Measurements from ENCODE around the gene TRAPPC10.
A peak's percentile ranks its signal among the peaks of the same experiment; 100 is the strongest.

Gene TRAPPC10

GRCh38 chr21:44038063-44038462, 26.0 kb downstream of the TRAPPC10 start:
- no peak for DNase-seq

- DNase-seq: no peak
Observed at GRCh38 chr21:44039828-44040227, 27.7 kb downstream of the TRAPPC10 start.

- no peak for DNase-seq
Observed at GRCh38 chr21:44043613-44044012, 31.5 kb downstream of the TRAPPC10 start.

- DNase-seq: no peak
Observed at GRCh38 chr21:44046734-44047133, 34.6 kb downstream of the TRAPPC10 start.

- DNase-seq: no peak
Observed at GRCh38 chr21:44047996-44048560, 36.0 kb downstream of the TRAPPC10 start.

- DNase-seq: no peak
Observed at GRCh38 chr21:44049182-44049581, 37.1 kb downstream of the TRAPPC10 start.

GRCh38 chr21:44049606-44050005, 37.5 kb downstream of the TRAPPC10 start:
- DNase-seq: no peak

- DNase-seq: no peak
Observed at GRCh38 chr21:44050276-44050675, 38.2 kb downstream of the TRAPPC10 start.

GRCh38 chr21:44051462-44051941, 39.4 kb downstream of the TRAPPC10 start:
- DNase-seq: no peak

GRCh38 chr21:44052071-44052829, 40.1 kb downstream of the TRAPPC10 start:
- no peak for DNase-seq

GRCh38 chr21:44052830-44053226, 40.7 kb downstream of the TRAPPC10 start:
- DNase-seq: no peak

GRCh38 chr21:44053567-44053966, 41.5 kb downstream of the TRAPPC10 start:
- DNase-seq: no peak

- no peak for DNase-seq
Observed at GRCh38 chr21:44054710-44055109, 42.6 kb downstream of the TRAPPC10 start.

GRCh38 chr21:44057055-44057454, 44.9 kb downstream of the TRAPPC10 start:
- DNase-seq: no peak

GRCh38 chr21:44057960-44058651, 46.0 kb downstream of the TRAPPC10 start:
- peak; percentile 75 to 76 for DNase-seq

- no peak for DNase-seq
Observed at GRCh38 chr21:44058652-44058964, 46.5 kb downstream of the TRAPPC10 start.

GRCh38 chr21:44058981-44059380, 46.9 kb downstream of the TRAPPC10 start:
- no peak for DNase-seq

GRCh38 chr21:44059710-44060109, 47.6 kb downstream of the TRAPPC10 start:
- no peak for DNase-seq

GRCh38 chr21:44062380-44062779, 50.3 kb downstream of the TRAPPC10 start:
- DNase-seq: no peak

GRCh38 chr21:44063151-44063912, 51.2 kb downstream of the TRAPPC10 start:
- no peak for DNase-seq

GRCh38 chr21:44064852-44065403, 52.8 kb downstream of the TRAPPC10 start:
- peak in 1 of 2 experiments; percentile 37 for DNase-seq

- peak; percentile 71 to 79 for DNase-seq
Observed at GRCh38 chr21:44065428-44065827, 53.3 kb downstream of the TRAPPC10 start.

GRCh38 chr21:44066116-44066515, 54.0 kb downstream of the TRAPPC10 start:
- DNase-seq: no peak
